WTC11 (cell line): Measurements from ENCODE around the gene STPG2. TPM values are rescaled to one million over a fixed set of nuclear protein-coding genes. Genes with fewer than 3 reads are reported as not detected.

ENCODE experiments used
- ATAC-seq: fragments of 200-7000 bp; cut with Tn5 transposase; 2 replicates; pipeline ENCODE4 v1.10.0; 2021; ENCODE audit warnings: mild to moderate bottlenecking, moderate library complexity
- CTCF ChIA-PET: fragments of 300-600 bp; sonication (Branson Sonifier 250); formaldehyde crosslinking; loops from one replicate; lab custom pipeline; 2021; ENCODE audit warnings: antibody characterized with exemption; lab: Charles Lee
- POLR2A ChIA-PET: fragments of 350-600 bp; sonication (Branson Sonifier 250); formaldehyde crosslinking; loops from one replicate; lab custom pipeline; 2021; ENCODE audit warnings: antibody characterized with exemption; lab: Charles Lee
- DNase-seq: peaks from one replicate; pipeline ENCODE4 v3.0.0; 2021; ENCODE audit warnings: low spot score
- H3K27ac Mint-ChIP-seq: 2 replicates; pipeline ENCODE4 v1.8.0; 2021; ENCODE audit warnings: mixed read lengths
- H3K27me3 Mint-ChIP-seq: 2 replicates; pipeline ENCODE4 v1.8.0; 2021; ENCODE audit warnings: low read depth, mild to moderate bottlenecking, moderate library complexity, mixed read lengths
- H3K36me3 Mint-ChIP-seq: 2 replicates; pipeline ENCODE4 v1.8.0; 2021; ENCODE audit warnings: mixed read lengths
- H3K4me1 Mint-ChIP-seq: 2 replicates; pipeline ENCODE4 v1.8.0; 2022; ENCODE audit warnings: mixed read lengths
- H3K4me3 Mint-ChIP-seq: 2 replicates; pipeline ENCODE4 v1.8.0; 2021; ENCODE audit warnings: mild to moderate bottlenecking, moderate library complexity, mixed read lengths
- H3K9me3 Mint-ChIP-seq: 2 replicates; pipeline ENCODE4 v1.8.0; 2021; ENCODE audit warnings: mixed read lengths
- ATF1 ChIP-seq: sonication (generic); formaldehyde crosslinking; IDR thresholded peaks from 2 replicates; pipeline ENCODE4 v1.8.1; 2023; ENCODE audit warnings: mild to moderate bottlenecking, moderate library complexity, missing genetic modification reagents
- GABPB1 ChIP-seq: sonication (generic); formaldehyde crosslinking; IDR thresholded peaks from 2 replicates; pipeline ENCODE4 v1.8.1; 2023; ENCODE audit warnings: mild to moderate bottlenecking, missing genetic modification reagents
- NR1H2 ChIP-seq: sonication (generic); formaldehyde crosslinking; IDR thresholded peaks from 2 replicates; pipeline ENCODE4 v1.9.0; 2021; ENCODE audit warnings: mild to moderate bottlenecking, moderate library complexity, missing genetic modification reagents
- NR2C2 ChIP-seq: sonication (generic); formaldehyde crosslinking; IDR thresholded peaks from 2 replicates; pipeline ENCODE4 v1.8.0; 2022; ENCODE audit warnings: mild to moderate bottlenecking, missing genetic modification reagents
- NR3C1 ChIP-seq: sonication (generic); formaldehyde crosslinking; conservative IDR thresholded peaks from 2 replicates; pipeline ENCODE4 v1.8.1; 2023; ENCODE audit warnings: low read depth, mild to moderate bottlenecking, missing genetic modification reagents
- RORB ChIP-seq: fragments of 250-450 bp; sonication (Bioruptor Pico); IDR thresholded peaks from 2 replicates; pipeline ENCODE4 v1.9.0; 2021; ENCODE audit warnings: mild to moderate bottlenecking
- TCF7 ChIP-seq: sonication (generic); formaldehyde crosslinking; IDR thresholded peaks from 2 replicates; pipeline ENCODE4 v1.8.0; 2022; ENCODE audit warnings: mild to moderate bottlenecking, low read depth, missing genetic modification reagents, moderate library complexity
- TEAD1 ChIP-seq: sonication (generic); formaldehyde crosslinking; IDR thresholded peaks from 2 replicates; pipeline ENCODE4 v1.8.0; 2022; ENCODE audit warnings: mild to moderate bottlenecking, missing genetic modification reagents
- TEAD4 ChIP-seq: sonication (generic); formaldehyde crosslinking; IDR thresholded peaks from 2 replicates; pipeline ENCODE4 v1.8.0; 2022; ENCODE audit warnings: mild to moderate bottlenecking, missing genetic modification reagents
- ZBTB21 ChIP-seq: sonication (generic); formaldehyde crosslinking; IDR thresholded peaks from 2 replicates; pipeline ENCODE4 v1.8.1; 2023; ENCODE audit warnings: mild to moderate bottlenecking, missing genetic modification reagents, borderline replicate concordance
- ZNF138 ChIP-seq: sonication (generic); formaldehyde crosslinking; conservative IDR thresholded peaks from 2 replicates; pipeline ENCODE4 v1.8.1; 2022; ENCODE audit warnings: mild to moderate bottlenecking, moderate library complexity, missing genetic modification reagents
- ZNF232 ChIP-seq: sonication (generic); formaldehyde crosslinking; IDR thresholded peaks from 2 replicates; pipeline ENCODE4 v1.8.0; 2022; ENCODE audit warnings: mild to moderate bottlenecking, missing genetic modification reagents
- ZNF317 ChIP-seq: sonication (generic); formaldehyde crosslinking; IDR thresholded peaks from 2 replicates; pipeline ENCODE4 v1.8.1; 2023; ENCODE audit warnings: low read depth, mild to moderate bottlenecking, moderate library complexity, missing genetic modification reagents, borderline replicate concordance
- ZNF423 ChIP-seq: fragments of 250-450 bp; sonication (Bioruptor Pico); IDR thresholded peaks from 2 replicates; pipeline ENCODE4 v2.1.2; 2022; ENCODE audit warnings: mild to moderate bottlenecking, moderate library complexity
- total RNA-seq: library from RNA; stranded (reverse); gene quantifications from 3 replicates; pipeline ENCODE4 v1.2.3, GENCODE V29; 2021
- TF ChIP-seq, protein P1 (sequence below): fragments of 250-450 bp; sonication (Bioruptor Pico); IDR thresholded peaks from 2 replicates; pipeline ENCODE4 v2.1.2; 2022; ENCODE audit warnings: mild to moderate bottlenecking, moderate library complexity
- TF ChIP-seq, protein P2 (sequence below): sonication (generic); formaldehyde crosslinking; IDR thresholded peaks from 2 replicates; pipeline ENCODE4 v1.8.1; 2022; ENCODE audit warnings: missing genetic modification reagents, borderline replicate concordance
- TF ChIP-seq, protein P3 (sequence below): fragments of 250-450 bp; sonication (Bioruptor Pico); IDR thresholded peaks from 2 replicates; pipeline ENCODE4 v1.9.0; 2021; ENCODE audit warnings: mild to moderate bottlenecking, borderline replicate concordance
- TF ChIP-seq, protein P4 (sequence below): sonication (generic); formaldehyde crosslinking; conservative IDR thresholded peaks from 2 replicates; pipeline ENCODE4 v1.8.1; 2022; ENCODE audit warnings: mild to moderate bottlenecking, missing genetic modification reagents
- TF ChIP-seq, protein P5 (sequence below): sonication (generic); formaldehyde crosslinking; IDR thresholded peaks from 2 replicates; pipeline ENCODE4 v1.8.0; 2023; ENCODE audit warnings: missing genetic modification reagents
- TF ChIP-seq, protein P6 (sequence below): sonication (generic); formaldehyde crosslinking; IDR thresholded peaks from 2 replicates; pipeline ENCODE4 v1.8.0; 2022; ENCODE audit warnings: mild to moderate bottlenecking, missing genetic modification reagents
- TF ChIP-seq, protein P7 (sequence below): sonication (generic); formaldehyde crosslinking; IDR thresholded peaks from 2 replicates; pipeline ENCODE4 v1.8.1; 2023; ENCODE audit warnings: mild to moderate bottlenecking, moderate library complexity, missing genetic modification reagents
- TF ChIP-seq, protein P8 (sequence below): sonication (generic); formaldehyde crosslinking; IDR thresholded peaks from 2 replicates; pipeline ENCODE4 v1.8.1; 2022; ENCODE audit warnings: mild to moderate bottlenecking, missing genetic modification reagents, moderate library complexity, borderline replicate concordance

The STPG2 gene
- total RNA-seq, 1 experiment from 2014 or later, result 0.17 TPM

DNA sequence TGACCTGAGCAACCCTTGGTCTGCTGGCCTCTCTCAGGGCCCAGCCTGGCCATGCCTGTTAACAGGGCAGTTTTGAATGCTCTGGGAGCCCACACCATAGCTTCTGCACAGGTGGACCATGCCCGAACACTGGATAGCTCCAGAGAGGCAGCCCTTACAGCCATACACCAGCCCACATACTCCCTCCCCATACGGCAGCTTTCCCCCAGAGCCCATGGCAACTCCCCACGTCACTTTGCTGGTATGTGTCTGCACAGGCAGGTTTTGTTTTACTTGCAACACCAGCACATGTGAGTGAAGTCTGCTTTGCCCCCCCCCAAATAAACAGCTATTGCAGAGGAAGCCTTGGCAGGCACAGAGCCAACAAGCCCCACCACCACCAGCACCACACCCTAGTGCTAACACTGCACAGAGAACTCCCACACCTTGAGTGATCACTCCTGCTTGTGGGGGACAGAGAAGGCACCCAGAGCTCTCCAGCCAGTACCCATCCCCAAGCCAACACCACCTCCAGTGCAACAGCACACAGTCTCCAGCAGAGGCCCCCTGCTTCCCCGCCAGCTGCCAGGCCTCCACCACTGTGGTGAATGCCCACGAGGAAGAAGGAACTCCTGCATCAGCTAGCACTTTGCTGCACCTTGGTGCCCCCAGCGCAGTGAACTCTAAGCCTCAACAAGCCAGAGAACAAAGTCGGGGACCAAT, 87.3 kb downstream of the STPG2 start:
- H3K27ac Mint-ChIP-seq, result no peak overlapping the region
- no peak for TF ChIP-seq NR1H2 (CRISPR knock-in tag)
- no peak for TF ChIP-seq TCF7 (CRISPR knock-in tag)
- TF ChIP-seq, protein P1, sequence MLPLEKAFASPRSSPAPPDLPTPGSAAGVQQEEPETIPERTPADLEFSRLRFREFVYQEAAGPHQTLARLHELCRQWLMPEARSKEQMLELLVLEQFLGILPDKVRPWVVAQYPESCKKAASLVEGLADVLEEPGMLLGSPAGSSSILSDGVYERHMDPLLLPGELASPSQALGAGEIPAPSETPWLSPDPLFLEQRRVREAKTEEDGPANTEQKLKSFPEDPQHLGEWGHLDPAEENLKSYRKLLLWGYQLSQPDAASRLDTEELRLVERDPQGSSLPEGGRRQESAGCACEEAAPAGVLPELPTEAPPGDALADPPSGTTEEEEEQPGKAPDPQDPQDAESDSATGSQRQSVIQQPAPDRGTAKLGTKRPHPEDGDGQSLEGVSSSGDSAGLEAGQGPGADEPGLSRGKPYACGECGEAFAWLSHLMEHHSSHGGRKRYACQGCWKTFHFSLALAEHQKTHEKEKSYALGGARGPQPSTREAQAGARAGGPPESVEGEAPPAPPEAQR (CRISPR knock-in tag), result no peak
- no peak for TF ChIP-seq GABPB1 (CRISPR knock-in tag)
- TF ChIP-seq TEAD1 (CRISPR knock-in tag), result no peak
- no peak for TF ChIP-seq ZNF423 (CRISPR knock-in tag)
- no peak for TF ChIP-seq ZNF232 (CRISPR knock-in tag)
- TF ChIP-seq, protein P2, sequence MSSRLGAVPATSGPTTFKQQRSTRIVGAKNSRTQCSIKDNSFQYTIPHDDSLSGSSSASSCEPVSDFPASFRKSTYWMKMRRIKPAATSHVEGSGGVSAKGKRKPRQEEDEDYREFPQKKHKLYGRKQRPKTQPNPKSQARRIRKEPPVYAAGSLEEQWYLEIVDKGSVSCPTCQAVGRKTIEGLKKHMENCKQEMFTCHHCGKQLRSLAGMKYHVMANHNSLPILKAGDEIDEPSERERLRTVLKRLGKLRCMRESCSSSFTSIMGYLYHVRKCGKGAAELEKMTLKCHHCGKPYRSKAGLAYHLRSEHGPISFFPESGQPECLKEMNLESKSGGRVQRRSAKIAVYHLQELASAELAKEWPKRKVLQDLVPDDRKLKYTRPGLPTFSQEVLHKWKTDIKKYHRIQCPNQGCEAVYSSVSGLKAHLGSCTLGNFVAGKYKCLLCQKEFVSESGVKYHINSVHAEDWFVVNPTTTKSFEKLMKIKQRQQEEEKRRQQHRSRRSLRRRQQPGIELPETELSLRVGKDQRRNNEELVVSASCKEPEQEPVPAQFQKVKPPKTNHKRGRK (CRISPR knock-in tag), result no peak
- TF ChIP-seq RORB (CRISPR knock-in tag), result no peak
- TF ChIP-seq TEAD4 (CRISPR knock-in tag), result no peak
- TF ChIP-seq, protein P3, sequence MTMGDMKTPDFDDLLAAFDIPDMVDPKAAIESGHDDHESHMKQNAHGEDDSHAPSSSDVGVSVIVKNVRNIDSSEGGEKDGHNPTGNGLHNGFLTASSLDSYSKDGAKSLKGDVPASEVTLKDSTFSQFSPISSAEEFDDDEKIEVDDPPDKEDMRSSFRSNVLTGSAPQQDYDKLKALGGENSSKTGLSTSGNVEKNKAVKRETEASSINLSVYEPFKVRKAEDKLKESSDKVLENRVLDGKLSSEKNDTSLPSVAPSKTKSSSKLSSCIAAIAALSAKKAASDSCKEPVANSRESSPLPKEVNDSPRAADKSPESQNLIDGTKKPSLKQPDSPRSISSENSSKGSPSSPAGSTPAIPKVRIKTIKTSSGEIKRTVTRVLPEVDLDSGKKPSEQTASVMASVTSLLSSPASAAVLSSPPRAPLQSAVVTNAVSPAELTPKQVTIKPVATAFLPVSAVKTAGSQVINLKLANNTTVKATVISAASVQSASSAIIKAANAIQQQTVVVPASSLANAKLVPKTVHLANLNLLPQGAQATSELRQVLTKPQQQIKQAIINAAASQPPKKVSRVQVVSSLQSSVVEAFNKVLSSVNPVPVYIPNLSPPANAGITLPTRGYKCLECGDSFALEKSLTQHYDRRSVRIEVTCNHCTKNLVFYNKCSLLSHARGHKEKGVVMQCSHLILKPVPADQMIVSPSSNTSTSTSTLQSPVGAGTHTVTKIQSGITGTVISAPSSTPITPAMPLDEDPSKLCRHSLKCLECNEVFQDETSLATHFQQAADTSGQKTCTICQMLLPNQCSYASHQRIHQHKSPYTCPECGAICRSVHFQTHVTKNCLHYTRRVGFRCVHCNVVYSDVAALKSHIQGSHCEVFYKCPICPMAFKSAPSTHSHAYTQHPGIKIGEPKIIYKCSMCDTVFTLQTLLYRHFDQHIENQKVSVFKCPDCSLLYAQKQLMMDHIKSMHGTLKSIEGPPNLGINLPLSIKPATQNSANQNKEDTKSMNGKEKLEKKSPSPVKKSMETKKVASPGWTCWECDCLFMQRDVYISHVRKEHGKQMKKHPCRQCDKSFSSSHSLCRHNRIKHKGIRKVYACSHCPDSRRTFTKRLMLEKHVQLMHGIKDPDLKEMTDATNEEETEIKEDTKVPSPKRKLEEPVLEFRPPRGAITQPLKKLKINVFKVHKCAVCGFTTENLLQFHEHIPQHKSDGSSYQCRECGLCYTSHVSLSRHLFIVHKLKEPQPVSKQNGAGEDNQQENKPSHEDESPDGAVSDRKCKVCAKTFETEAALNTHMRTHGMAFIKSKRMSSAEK (CRISPR knock-in tag), result no peak
- no peak for TF ChIP-seq ZNF317 (CRISPR knock-in tag)
- TF ChIP-seq, protein P4, sequence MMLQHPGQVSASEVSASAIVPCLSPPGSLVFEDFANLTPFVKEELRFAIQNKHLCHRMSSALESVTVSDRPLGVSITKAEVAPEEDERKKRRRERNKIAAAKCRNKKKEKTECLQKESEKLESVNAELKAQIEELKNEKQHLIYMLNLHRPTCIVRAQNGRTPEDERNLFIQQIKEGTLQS (CRISPR knock-in tag), result no peak
- H3K9me3 Mint-ChIP-seq, result peaks cover 46% of the 10 kb centered on the region
- ChIA-PET POLR2A (no interaction called here), CTCF (interaction anchor here (0.7 to 1.6 kb wide), 4 partner anchors 9 to 377 kb away, joined by 3 to 5 read pairs (median 4); no protein-coding TSS in a partner anchor)
- H3K4me1 Mint-ChIP-seq, result no peaks in the 10 kb centered on the region
- no peak overlapping the region for H3K4me3 Mint-ChIP-seq
- DNase-seq (no peak), ATAC-seq (peak; percentile 83)
- peaks cover 12% of the 10 kb centered on the region for H3K36me3 Mint-ChIP-seq
- H3K27me3 Mint-ChIP-seq, result no peaks in the 10 kb centered on the region; the same call in 1 of the 2 replicates

DNA sequence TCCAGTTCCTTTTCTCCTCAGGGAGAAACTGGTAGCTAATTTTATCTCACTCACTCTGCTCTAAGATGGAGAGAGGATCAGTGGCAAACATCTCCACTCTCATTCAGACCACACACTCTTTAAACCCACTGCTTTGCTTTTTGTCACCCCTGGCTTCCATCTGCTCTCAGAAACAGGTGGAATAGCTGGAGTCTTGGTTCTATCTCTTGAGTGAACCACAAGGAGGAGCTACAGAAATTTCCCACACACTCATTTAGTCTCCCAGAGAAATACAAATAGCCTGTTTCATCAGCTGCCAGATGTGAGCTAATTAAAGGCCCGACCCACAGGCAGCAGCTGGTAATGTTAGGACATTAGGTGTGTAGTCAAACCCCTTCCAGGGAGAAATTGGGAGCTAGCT, 96.6 kb downstream of the STPG2 start:
- ATAC-seq (peak; percentile 89), DNase-seq (no peak)
- POLR2A ChIA-PET, result interaction anchor here (0.7 to 1.4 kb wide), 2 partner anchors 214 to 387 kb away, joined by 3 to 4 read pairs; no protein-coding TSS in a partner anchor
- no peaks in the 10 kb centered on the region; the same call in 1 of the 2 replicates for H3K9me3 Mint-ChIP-seq
- no peaks in the 10 kb centered on the region for H3K36me3 Mint-ChIP-seq
- H3K4me3 Mint-ChIP-seq, result no peak overlapping the region
- H3K27me3 Mint-ChIP-seq, result no peaks in the 10 kb centered on the region
- CTCF ChIA-PET, result interaction anchor here (0.6 to 3.6 kb wide), 13 partner anchors 8 to 829 kb away, joined by 3 to 28 read pairs (median 4); partner anchors contain the start of gene STPG2
- no peak overlapping the region for H3K27ac Mint-ChIP-seq
- H3K4me1 Mint-ChIP-seq, result peaks cover 8% of the 10 kb centered on the region
- TF ChIP-seq ATF1 (CRISPR knock-in tag) (no peak), NR3C1 (no peak), ZBTB21 (no peak), ZNF138 (CRISPR knock-in tag) (no peak), NR2C2 (no peak)
- TF ChIP-seq, protein P5, sequence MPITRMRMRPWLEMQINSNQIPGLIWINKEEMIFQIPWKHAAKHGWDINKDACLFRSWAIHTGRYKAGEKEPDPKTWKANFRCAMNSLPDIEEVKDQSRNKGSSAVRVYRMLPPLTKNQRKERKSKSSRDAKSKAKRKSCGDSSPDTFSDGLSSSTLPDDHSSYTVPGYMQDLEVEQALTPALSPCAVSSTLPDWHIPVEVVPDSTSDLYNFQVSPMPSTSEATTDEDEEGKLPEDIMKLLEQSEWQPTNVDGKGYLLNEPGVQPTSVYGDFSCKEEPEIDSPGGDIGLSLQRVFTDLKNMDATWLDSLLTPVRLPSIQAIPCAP, result no peak
- TF ChIP-seq, protein P6, sequence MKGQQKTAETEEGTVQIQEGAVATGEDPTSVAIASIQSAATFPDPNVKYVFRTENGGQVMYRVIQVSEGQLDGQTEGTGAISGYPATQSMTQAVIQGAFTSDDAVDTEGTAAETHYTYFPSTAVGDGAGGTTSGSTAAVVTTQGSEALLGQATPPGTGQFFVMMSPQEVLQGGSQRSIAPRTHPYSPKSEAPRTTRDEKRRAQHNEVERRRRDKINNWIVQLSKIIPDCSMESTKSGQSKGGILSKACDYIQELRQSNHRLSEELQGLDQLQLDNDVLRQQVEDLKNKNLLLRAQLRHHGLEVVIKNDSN (CRISPR knock-in tag), result no peak
- TF ChIP-seq, protein P7, sequence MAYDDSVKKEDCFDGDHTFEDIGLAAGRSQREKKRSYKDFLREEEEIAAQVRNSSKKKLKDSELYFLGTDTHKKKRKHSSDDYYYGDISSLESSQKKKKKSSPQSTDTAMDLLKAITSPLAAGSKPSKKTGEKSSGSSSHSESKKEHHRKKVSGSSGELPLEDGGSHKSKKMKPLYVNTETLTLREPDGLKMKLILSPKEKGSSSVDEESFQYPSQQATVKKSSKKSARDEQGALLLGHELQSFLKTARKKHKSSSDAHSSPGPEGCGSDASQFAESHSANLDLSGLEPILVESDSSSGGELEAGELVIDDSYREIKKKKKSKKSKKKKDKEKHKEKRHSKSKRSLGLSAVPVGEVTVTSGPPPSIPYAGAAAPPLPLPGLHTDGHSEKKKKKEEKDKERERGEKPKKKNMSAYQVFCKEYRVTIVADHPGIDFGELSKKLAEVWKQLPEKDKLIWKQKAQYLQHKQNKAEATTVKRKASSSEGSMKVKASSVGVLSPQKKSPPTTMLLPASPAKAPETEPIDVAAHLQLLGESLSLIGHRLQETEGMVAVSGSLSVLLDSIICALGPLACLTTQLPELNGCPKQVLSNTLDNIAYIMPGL (CRISPR knock-in tag), result no peak
- TF ChIP-seq, protein P8, sequence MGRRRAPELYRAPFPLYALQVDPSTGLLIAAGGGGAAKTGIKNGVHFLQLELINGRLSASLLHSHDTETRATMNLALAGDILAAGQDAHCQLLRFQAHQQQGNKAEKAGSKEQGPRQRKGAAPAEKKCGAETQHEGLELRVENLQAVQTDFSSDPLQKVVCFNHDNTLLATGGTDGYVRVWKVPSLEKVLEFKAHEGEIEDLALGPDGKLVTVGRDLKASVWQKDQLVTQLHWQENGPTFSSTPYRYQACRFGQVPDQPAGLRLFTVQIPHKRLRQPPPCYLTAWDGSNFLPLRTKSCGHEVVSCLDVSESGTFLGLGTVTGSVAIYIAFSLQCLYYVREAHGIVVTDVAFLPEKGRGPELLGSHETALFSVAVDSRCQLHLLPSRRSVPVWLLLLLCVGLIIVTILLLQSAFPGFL (CRISPR knock-in tag), result no peak
